ENCODE measurements around the gene ASS1. TPM values are rescaled to one million over a fixed set of nuclear protein-coding genes. Genes with fewer than 3 reads are reported as not detected.

The ASS1 gene
- total RNA-seq, 1 donor from 2014 or later, result 1.6 TPM

DNA sequence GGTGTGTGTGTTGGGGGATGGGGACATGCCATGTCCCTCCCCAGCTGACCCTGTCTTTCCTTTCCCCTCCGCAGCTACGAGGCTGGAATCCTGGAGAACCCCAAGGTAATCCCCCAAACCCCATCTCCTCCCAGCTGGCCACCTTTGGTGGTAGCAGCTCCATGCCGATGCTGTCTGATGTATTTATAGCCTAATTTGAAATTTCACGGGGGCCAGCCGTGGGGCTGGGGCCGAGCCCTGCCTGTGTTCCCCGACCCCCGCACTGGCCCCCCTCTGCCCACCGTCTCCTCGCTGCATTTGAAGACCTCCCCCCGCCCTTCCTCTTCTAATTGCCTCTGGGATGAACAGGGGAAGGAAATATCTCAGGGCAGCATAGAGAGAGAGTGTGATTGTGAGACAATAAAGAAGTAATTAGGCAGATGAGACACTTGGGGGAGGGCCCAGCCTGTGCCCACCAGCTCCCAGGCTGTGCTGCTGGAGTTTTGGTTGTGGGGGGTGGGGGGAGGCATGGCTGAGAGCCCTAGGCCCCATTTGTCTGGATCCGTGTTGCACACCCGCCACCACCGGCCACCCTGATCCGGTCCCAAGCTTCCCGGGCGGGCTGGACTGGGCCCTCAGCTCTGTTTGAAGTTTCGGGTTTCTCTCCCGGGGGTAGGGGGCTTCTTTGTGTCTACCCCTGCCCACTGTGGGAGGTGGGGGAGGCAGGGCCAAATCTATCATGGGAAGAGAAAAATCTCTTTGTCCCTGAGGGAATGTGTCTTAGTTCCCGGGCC, 26.8 kb downstream of the ASS1 start:
- Mint-ChIP-seq H3K4me3 (no peak overlapping the region), H3K9me3 (no peaks in the 10 kb centered on the region), H3K27me3 (peaks cover 40% of the 10 kb centered on the region), H3K4me1 (no peaks in the 10 kb centered on the region), H3K27ac (no peak overlapping the region), H3K36me3 (ENCODE audit: low read depth) (no peaks in the 10 kb centered on the region)
- CTCF ChIA-PET, result interaction anchor here (0.6 kb wide), 1 partner anchor 654 kb away, joined by 3 read pairs; the partner anchor contains the start of gene NUP214
- POLR2A ChIA-PET, result no interaction called here
- intact Hi-C loops (cut with micrococcal nuclease), result no loop called here
- TF ChIP-seq, protein P1, sequence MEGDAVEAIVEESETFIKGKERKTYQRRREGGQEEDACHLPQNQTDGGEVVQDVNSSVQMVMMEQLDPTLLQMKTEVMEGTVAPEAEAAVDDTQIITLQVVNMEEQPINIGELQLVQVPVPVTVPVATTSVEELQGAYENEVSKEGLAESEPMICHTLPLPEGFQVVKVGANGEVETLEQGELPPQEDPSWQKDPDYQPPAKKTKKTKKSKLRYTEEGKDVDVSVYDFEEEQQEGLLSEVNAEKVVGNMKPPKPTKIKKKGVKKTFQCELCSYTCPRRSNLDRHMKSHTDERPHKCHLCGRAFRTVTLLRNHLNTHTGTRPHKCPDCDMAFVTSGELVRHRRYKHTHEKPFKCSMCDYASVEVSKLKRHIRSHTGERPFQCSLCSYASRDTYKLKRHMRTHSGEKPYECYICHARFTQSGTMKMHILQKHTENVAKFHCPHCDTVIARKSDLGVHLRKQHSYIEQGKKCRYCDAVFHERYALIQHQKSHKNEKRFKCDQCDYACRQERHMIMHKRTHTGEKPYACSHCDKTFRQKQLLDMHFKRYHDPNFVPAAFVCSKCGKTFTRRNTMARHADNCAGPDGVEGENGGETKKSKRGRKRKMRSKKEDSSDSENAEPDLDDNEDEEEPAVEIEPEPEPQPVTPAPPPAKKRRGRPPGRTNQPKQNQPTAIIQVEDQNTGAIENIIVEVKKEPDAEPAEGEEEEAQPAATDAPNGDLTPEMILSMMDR (IDR thresholded peaks at IDR 0.05), result no peak
- ATAC-seq (ENCODE audit: low read depth) (no peak), DNase-seq (no peak)

DNA sequence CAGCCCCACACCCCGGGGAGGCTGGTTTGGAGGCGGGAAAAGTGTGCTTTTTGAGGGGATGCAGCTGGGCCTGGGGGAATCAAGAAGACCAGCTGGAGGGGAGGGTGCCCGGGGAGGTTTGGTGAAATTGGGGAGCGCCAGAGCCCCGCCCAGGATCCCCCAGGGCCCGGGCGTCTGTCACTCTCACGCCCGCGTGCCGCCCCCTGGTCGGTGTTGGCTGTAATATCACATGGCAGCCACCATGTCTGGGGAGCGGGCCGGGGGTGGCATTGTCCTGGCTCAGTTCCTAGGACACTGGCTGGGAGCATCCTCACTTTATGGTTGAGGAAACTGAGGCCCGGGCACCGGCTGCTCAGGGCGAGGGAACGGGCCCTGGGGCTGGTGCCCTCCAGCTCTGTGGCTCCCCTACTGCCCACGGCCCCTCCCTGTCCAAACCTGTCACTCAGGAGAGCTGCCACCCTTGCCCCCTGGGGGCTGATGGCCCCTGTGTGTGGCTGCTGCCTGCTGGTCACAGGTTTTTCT, 27.5 kb downstream of the ASS1 start:
- CTCF ChIA-PET, result interaction anchor here (0.6 kb wide), 1 partner anchor 653 kb away, joined by 3 read pairs; the partner anchor contains the start of gene NUP214
- Mint-ChIP-seq H3K27me3 (peaks cover 33% of the 10 kb centered on the region), H3K4me3 (no peak overlapping the region), H3K9me3 (no peaks in the 10 kb centered on the region), H3K27ac (no peak overlapping the region), H3K36me3 (ENCODE audit: low read depth) (no peaks in the 10 kb centered on the region), H3K4me1 (no peaks in the 10 kb centered on the region)
- TF ChIP-seq, protein P1 (IDR thresholded peaks at IDR 0.05), result no peak
- intact Hi-C loops (cut with micrococcal nuclease), result no loop called here
- POLR2A ChIA-PET, result no interaction called here
- no peak for DNase-seq
- ATAC-seq (ENCODE audit: low read depth), result no peak

DNA sequence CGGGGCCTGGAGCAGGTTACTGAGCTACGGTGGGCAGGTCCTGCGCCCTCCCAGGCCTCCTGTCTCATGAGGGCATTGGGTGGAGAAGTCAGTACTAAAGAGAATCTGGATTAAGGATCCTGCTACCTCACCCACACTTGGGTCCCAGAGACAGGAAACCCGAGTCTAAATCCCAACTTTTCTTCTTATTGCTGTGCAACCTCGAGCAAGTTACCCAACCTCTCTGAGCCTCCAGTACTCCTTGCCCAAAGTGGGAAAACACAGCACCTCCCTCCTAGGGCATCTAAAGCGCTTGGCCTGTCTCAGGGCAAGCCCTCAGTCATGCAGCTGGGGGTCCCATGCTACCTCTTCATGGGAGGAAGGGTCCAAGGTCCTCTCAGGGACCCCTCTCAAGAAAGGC, 28.2 kb downstream of the ASS1 start:
- H3K4me1 Mint-ChIP-seq, result no peaks in the 10 kb centered on the region
- TF ChIP-seq, protein P1 (IDR thresholded peaks at IDR 0.05), result no peak
- H3K9me3 Mint-ChIP-seq, result no peaks in the 10 kb centered on the region
- H3K27me3 Mint-ChIP-seq, result peaks cover 26% of the 10 kb centered on the region
- ChIA-PET CTCF (no interaction called here), POLR2A (no interaction called here)
- ATAC-seq (ENCODE audit: low read depth), result no peak
- intact Hi-C loops (cut with micrococcal nuclease), result no loop called here
- no peak for DNase-seq
- H3K27ac Mint-ChIP-seq, result no peak overlapping the region
- no peaks in the 10 kb centered on the region for H3K36me3 Mint-ChIP-seq (ENCODE audit: low read depth)
- H3K4me3 Mint-ChIP-seq, result no peak overlapping the region

DNA sequence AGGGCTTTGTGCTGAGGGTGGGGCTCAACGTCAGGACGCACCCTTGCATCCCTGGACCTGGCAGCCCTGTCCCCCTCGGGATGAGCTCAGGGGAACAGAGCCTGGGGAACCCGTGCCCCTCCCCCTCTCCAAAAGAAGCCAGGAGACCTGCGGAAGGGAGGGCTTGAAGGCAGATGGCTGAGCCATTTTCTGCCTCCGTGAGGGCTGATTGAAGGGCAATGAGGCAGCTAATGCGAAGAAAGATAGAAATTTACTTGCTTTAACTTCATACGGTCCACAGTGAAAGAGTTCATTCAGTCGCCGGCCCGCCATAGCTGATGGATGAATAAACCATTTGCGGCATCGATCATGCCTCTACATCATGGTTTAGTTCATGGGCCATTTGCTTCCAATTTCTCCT, 28.8 kb downstream of the ASS1 start:
- Mint-ChIP-seq H3K4me1 (no peaks in the 10 kb centered on the region), H3K36me3 (ENCODE audit: low read depth) (no peaks in the 10 kb centered on the region), H3K4me3 (no peak overlapping the region), H3K27me3 (peaks cover 23% of the 10 kb centered on the region), H3K27ac (no peak overlapping the region), H3K9me3 (no peaks in the 10 kb centered on the region)
- ChIA-PET CTCF (no interaction called here), POLR2A (no interaction called here)
- DNase-seq (no peak), ATAC-seq (ENCODE audit: low read depth) (no peak)
- intact Hi-C loops (cut with micrococcal nuclease), result no loop called here
- TF ChIP-seq, protein P1 (IDR thresholded peaks at IDR 0.05), result no peak

DNA sequence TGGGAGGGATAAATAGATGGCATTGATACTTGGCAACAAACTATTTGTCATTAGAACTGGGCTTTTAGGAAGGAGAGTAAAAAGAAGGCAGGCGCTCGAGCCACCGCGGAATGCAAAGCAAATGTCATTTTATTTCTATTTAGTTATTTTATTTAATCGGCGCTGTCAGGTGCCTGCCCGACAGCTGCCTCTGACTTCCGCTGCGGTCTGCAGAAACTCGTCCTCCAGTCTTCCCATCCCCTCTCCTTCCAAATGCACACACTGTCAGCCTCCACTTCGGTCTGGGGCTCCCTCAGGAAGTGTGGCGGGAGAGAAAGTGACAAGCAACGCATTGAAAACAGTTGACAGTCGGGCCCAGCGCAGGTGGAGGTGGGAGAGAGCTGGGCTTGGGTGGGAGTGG, 29.3 kb downstream of the ASS1 start:
- ChIA-PET POLR2A (no interaction called here), CTCF (no interaction called here)
- Mint-ChIP-seq H3K4me1 (no peaks in the 10 kb centered on the region), H3K9me3 (no peaks in the 10 kb centered on the region), H3K27ac (no peak overlapping the region), H3K27me3 (peaks cover 20% of the 10 kb centered on the region), H3K4me3 (no peak overlapping the region), H3K36me3 (ENCODE audit: low read depth) (no peaks in the 10 kb centered on the region)
- intact Hi-C loops (cut with micrococcal nuclease), result no loop called here
- TF ChIP-seq, protein P1 (IDR thresholded peaks at IDR 0.05), result no peak
- no peak for ATAC-seq (ENCODE audit: low read depth)
- no peak for DNase-seq
